Parathyroid adenoma (tissue), 2 donors: ENCODE data around the gene PGAM2.
A peak's percentile ranks its signal among the peaks of the same experiment; 100 is the strongest.

ENCODE experiments used
- H2AFZ ChIP-seq: fragments of 300-600 bp; sonication (generic); one replicate; pipeline ENCODE4 v1.7.0; 2017; ENCODE audit warnings: antibody characterized with exemption, mild to moderate bottlenecking
- H3K27ac ChIP-seq: fragments of 300-600 bp; sonication (generic); one replicate; pipeline ENCODE4 v1.7.0; 2017
- H3K27me3 ChIP-seq: fragments of 300-600 bp; sonication (generic); one replicate; pipeline ENCODE4 v1.7.0; 2017; ENCODE audit warnings: low read length; ENCODE audit not compliant: control insufficient read depth, insufficient read depth
- H3K36me3 ChIP-seq: fragments of 300-600 bp; sonication (generic); one replicate; pipeline ENCODE4 v1.7.0; 2017; ENCODE audit warnings: low read length; ENCODE audit not compliant: control insufficient read depth, insufficient read depth
- H3K4me1 ChIP-seq: fragments of 300-600 bp; sonication (generic); one replicate; pipeline ENCODE4 v1.7.0; 2017; ENCODE audit warnings: control low read depth
- H3K4me2 ChIP-seq: fragments of 300-600 bp; sonication (generic); one replicate; pipeline ENCODE4 v1.7.0; 2017; ENCODE audit warnings: low read length
- H3K4me3 ChIP-seq: fragments of 300-600 bp; sonication (generic); one replicate; pipeline ENCODE4 v1.7.0; 2017; ENCODE audit warnings: low read depth, low read length
- H3K79me2 ChIP-seq: fragments of 300-600 bp; sonication (generic); one replicate; pipeline ENCODE4 v1.7.0; 2017; ENCODE audit warnings: control low read depth
- H3K9ac ChIP-seq: fragments of 300-600 bp; sonication (generic); one replicate; pipeline ENCODE4 v1.7.0; 2017; ENCODE audit warnings: mild to moderate bottlenecking
- H3K9me3 ChIP-seq: fragments of 300-600 bp; sonication (generic); one replicate; pipeline ENCODE4 v1.7.0; 2017; ENCODE audit warnings: low read length; ENCODE audit not compliant: control insufficient read depth
- TF ChIP-seq, protein P1 (sequence below): fragments of 300-600 bp; sonication (generic); IDR thresholded peaks from one replicate; pipeline ENCODE4 v1.7.0; 2017; ENCODE audit warnings: antibody characterized with exemption, mild to moderate bottlenecking
- donor health status: primary hyperparathyroidism.

The PGAM2 gene

GRCh38 chr7:44105832-44106231, 40.5 kb upstream of the PGAM2 start:
- H3K27me3 ChIP-seq: no peaks in the 10 kb centered on the region
- no peaks in the 10 kb centered on the region for H3K79me2 ChIP-seq
- TF ChIP-seq, protein P1, sequence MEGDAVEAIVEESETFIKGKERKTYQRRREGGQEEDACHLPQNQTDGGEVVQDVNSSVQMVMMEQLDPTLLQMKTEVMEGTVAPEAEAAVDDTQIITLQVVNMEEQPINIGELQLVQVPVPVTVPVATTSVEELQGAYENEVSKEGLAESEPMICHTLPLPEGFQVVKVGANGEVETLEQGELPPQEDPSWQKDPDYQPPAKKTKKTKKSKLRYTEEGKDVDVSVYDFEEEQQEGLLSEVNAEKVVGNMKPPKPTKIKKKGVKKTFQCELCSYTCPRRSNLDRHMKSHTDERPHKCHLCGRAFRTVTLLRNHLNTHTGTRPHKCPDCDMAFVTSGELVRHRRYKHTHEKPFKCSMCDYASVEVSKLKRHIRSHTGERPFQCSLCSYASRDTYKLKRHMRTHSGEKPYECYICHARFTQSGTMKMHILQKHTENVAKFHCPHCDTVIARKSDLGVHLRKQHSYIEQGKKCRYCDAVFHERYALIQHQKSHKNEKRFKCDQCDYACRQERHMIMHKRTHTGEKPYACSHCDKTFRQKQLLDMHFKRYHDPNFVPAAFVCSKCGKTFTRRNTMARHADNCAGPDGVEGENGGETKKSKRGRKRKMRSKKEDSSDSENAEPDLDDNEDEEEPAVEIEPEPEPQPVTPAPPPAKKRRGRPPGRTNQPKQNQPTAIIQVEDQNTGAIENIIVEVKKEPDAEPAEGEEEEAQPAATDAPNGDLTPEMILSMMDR: no peak
- H3K9ac ChIP-seq: no peak overlapping the region
- no peaks in the 10 kb centered on the region for H3K4me1 ChIP-seq
- H3K4me2 ChIP-seq: no peak overlapping the region
- no peaks in the 10 kb centered on the region for H3K9me3 ChIP-seq
- no peak overlapping the region for H2AFZ ChIP-seq
- H3K4me3 ChIP-seq: no peak overlapping the region
- no peak overlapping the region for H3K27ac ChIP-seq
- H3K36me3 ChIP-seq: no peaks in the 10 kb centered on the region

- H3K4me1 ChIP-seq: no peaks in the 10 kb centered on the region
- peak overlapping the region; percentile 37 for H3K4me3 ChIP-seq
- H3K36me3 ChIP-seq: no peaks in the 10 kb centered on the region
- peak overlapping the region; percentile 63 for H3K4me2 ChIP-seq
- no peak overlapping the region for H3K27ac ChIP-seq
- TF ChIP-seq, protein P1: no peak
- H3K79me2 ChIP-seq: no peaks in the 10 kb centered on the region
- no peaks in the 10 kb centered on the region for H3K9me3 ChIP-seq
- no peak overlapping the region for H2AFZ ChIP-seq
- H3K27me3 ChIP-seq: no peaks in the 10 kb centered on the region
- H3K9ac ChIP-seq: no peak overlapping the region
Observed at GRCh38 chr7:44104860-44105771, 39.7 kb upstream of the PGAM2 start.

- peak within 1 kb of the TSS; percentile 63 for H3K4me2 ChIP-seq
- H3K36me3 ChIP-seq: no peaks in the 10 kb centered on the region
- peak within 1 kb of the TSS; percentile 67 for H2AFZ ChIP-seq
- H3K9ac ChIP-seq: no peak within 1 kb of the TSS
- no peak within 1 kb of the TSS for H3K27ac ChIP-seq
- no peaks in the 10 kb centered on the region for H3K4me1 ChIP-seq
- no peaks in the 10 kb centered on the region for H3K79me2 ChIP-seq
- TF ChIP-seq, protein P1: no peak
- no peaks in the 10 kb centered on the region for H3K9me3 ChIP-seq
- no peaks in the 10 kb centered on the region for H3K27me3 ChIP-seq
- peak within 1 kb of the TSS; percentile 37 for H3K4me3 ChIP-seq
Observed at GRCh38 chr7:44103923-44104859, 38.8 kb upstream of the PGAM2 start, which contains the start of gene AEBP1. AEBP1 (plus strand) TSS chr7:44104345; CDS start chr7:44104666, 321 bp downstream.

DNA sequence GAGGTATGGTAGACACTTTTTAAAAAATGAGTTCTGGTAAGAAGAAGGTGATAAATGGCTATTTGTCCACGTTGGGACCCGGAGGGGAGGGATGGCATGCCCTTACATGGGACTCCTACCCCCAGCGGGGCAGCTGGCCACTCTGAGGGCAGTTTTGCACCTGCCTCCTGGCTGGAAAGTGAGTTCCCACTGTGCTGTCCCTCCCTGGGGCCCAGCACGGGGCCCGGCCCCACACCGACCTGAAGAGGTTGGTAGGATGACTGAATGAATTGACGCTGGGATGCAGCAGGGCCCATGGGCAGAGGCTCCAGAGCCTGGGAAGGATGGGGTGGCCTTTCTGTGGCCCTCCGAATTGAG, 38.2 kb upstream of the PGAM2 start:
- Histone ChIP-seq H2AFZ (no peak overlapping the region), H3K79me2 (no peaks in the 10 kb centered on the region), H3K36me3 (no peaks in the 10 kb centered on the region), H3K27me3 (no peaks in the 10 kb centered on the region), H3K4me2 (no peak overlapping the region), H3K9me3 (no peaks in the 10 kb centered on the region), H3K9ac (no peak overlapping the region), H3K4me1 (no peaks in the 10 kb centered on the region), H3K4me3 (no peak overlapping the region), H3K27ac (no peak overlapping the region)
- TF ChIP-seq, protein P1: no peak
